Neural cell (in vitro differentiated cells): Measurements from ENCODE around the gene PMEPA1. TPM values are rescaled to one million over a fixed set of nuclear protein-coding genes. Genes with fewer than 3 reads are reported as not detected.

ENCODE experiments used
- H2AFZ ChIP-seq: fragments of 200-600, 300-800 bp; sonication (generic), shearing (Covaris generic); 2 replicates; pipeline ENCODE4 v1.6.0; 2014; ENCODE audit warnings: low read depth, mild to moderate bottlenecking, antibody characterized with exemption, low read length, moderate library complexity
- H3F3A ChIP-seq: fragments of 200-600 bp; shearing (Covaris generic); 2 replicates; pipeline ENCODE4 v1.6.1; 2016; ENCODE audit warnings: mild to moderate bottlenecking, moderate library complexity, mixed read lengths, antibody characterized with exemption, low read length; ENCODE audit not compliant: insufficient read depth, poor library complexity, severe bottlenecking
- H3K27ac ChIP-seq: fragments of 200-600, 300-800 bp; sonication (generic), shearing (Covaris generic); 2 replicates; pipeline ENCODE4 v1.5.1; 2014; ENCODE audit warnings: mild to moderate bottlenecking, low read length, moderate library complexity
- H3K27me3 ChIP-seq: fragments of 300-800, 200-600 bp; sonication (generic), shearing (Covaris generic); 2 replicates; pipeline ENCODE4 v1.6.0; 2014; ENCODE audit warnings: mild to moderate bottlenecking, low read depth, low read length, moderate library complexity; ENCODE audit not compliant: insufficient read depth
- H3K36me3 ChIP-seq: fragments of 300-800, 200-600 bp; sonication (generic), shearing (Covaris generic); 2 replicates; pipeline ENCODE4 v1.5.1; 2014; ENCODE audit warnings: mild to moderate bottlenecking, antibody characterized with exemption, low read length, moderate library complexity; ENCODE audit not compliant: insufficient read depth
- H3K4me2 ChIP-seq: fragments of 300-800, 200-600 bp; sonication (generic), shearing (Covaris generic); 2 replicates; pipeline ENCODE4 v1.6.0; 2014; ENCODE audit warnings: mild to moderate bottlenecking, low read length
- H3K4me3 ChIP-seq: fragments of 300-800, 200-600 bp; sonication (generic), shearing (Covaris generic); 2 replicates; pipeline ENCODE4 v1.5.1; 2014; ENCODE audit warnings: mild to moderate bottlenecking, low read length, moderate library complexity
- H3K79me2 ChIP-seq: fragments of 200-600 bp; shearing (Covaris generic); replicated peaks from 2 replicates; pipeline ENCODE4 v1.6.0; 2014; ENCODE audit warnings: mild to moderate bottlenecking, low read length, moderate library complexity; ENCODE audit not compliant: insufficient read depth
- H3K9ac ChIP-seq: fragments of 300-800, 200-600 bp; sonication (generic), shearing (Covaris generic); 2 replicates; pipeline ENCODE4 v1.6.1; 2016; ENCODE audit warnings: mild to moderate bottlenecking, low read length, mixed read lengths
- H3K9me2 ChIP-seq: fragments of 200-600 bp; shearing (Covaris generic); 2 replicates; pipeline ENCODE4 v1.6.1; 2016; ENCODE audit warnings: mild to moderate bottlenecking, low read length, mixed read lengths; ENCODE audit not compliant: insufficient read depth
- H3K9me3 ChIP-seq: fragments of 200-600, 300-800 bp; sonication (generic), shearing (Covaris generic); 2 replicates; pipeline ENCODE4 v1.6.1; 2016; ENCODE audit warnings: mild to moderate bottlenecking, mixed run types, low read length, moderate library complexity, mixed read lengths
- H4K20me1 ChIP-seq: fragments of 200-600 bp; shearing (Covaris generic); 2 replicates; pipeline ENCODE4 v1.6.1; 2016; ENCODE audit warnings: mild to moderate bottlenecking, mixed run types; ENCODE audit not compliant: insufficient read depth
- EP300 ChIP-seq: fragments of 450-650 bp; conservative IDR thresholded peaks from 2 replicates; pipeline ENCODE4 v1.6.1; 2014; ENCODE audit warnings: antibody characterized with exemption, mild to moderate bottlenecking, moderate library complexity; ENCODE audit not compliant: poor library complexity, severe bottlenecking
- EZH2 ChIP-seq: fragments of 200-600, 300-800 bp; shearing (Covaris generic), sonication (generic); IDR thresholded peaks from 2 replicates; pipeline ENCODE4 v1.6.1; 2014; ENCODE audit warnings: antibody characterized with exemption, low read length, borderline replicate concordance, mild to moderate bottlenecking; ENCODE audit not compliant: insufficient read depth, poor library complexity, severe bottlenecking
- MXI1 ChIP-seq: fragments of 450-650 bp; conservative IDR thresholded peaks from 2 replicates; pipeline ENCODE4 v1.6.1; 2014; ENCODE audit warnings: antibody characterized with exemption, mild to moderate bottlenecking; ENCODE audit not compliant: poor library complexity, severe bottlenecking
- POLR2AphosphoS5 ChIP-seq: IDR thresholded peaks from 2 replicates; pipeline ENCODE4 v1.6.1; 2012
- RAD21 ChIP-seq: fragments of 450-650 bp; conservative IDR thresholded peaks from 2 replicates; pipeline ENCODE4 v1.6.1; 2014; ENCODE audit warnings: antibody characterized with exemption, mild to moderate bottlenecking, moderate library complexity
- SMC3 ChIP-seq: fragments of 450-650 bp; conservative IDR thresholded peaks from 2 replicates; pipeline ENCODE4 v1.6.1; 2014; ENCODE audit warnings: antibody characterized with exemption, mild to moderate bottlenecking, moderate library complexity; ENCODE audit not compliant: poor library complexity
- TAF1 ChIP-seq: IDR thresholded peaks from 2 replicates; pipeline ENCODE4 v1.6.1; 2012; ENCODE audit warnings: low read depth
- polyA plus RNA-seq: library from polyadenylated mRNA; depleted of rRNA; stranded (reverse); fragments of >200 nt; gene quantifications from 2 replicates; pipeline ENCODE4 v1.2.3, GENCODE V29; 2014
- TF ChIP-seq, protein P1 (sequence below): fragments of 450-650 bp; IDR thresholded peaks from 2 replicates; pipeline ENCODE4 v1.5.1; 2014; ENCODE audit warnings: antibody characterized with exemption, mild to moderate bottlenecking, moderate library complexity; ENCODE audit not compliant: poor library complexity, severe bottlenecking
- TF ChIP-seq, protein P2 (sequence below): IDR thresholded peaks from 2 replicates; pipeline ENCODE4 v1.6.1; 2012; ENCODE audit warnings: borderline replicate concordance

PMEPA1 gene
- polyA plus RNA-seq, 1 donor from 2014 or later: 5.0 TPM

GRCh38 chr20:57691699-57692098, 18.1 kb downstream of the PMEPA1 start:
- Histone ChIP-seq H3K27me3 (no peaks in the 10 kb centered on the region), H3K9me2 (no peaks in the 10 kb centered on the region), H3K4me3 (no peak overlapping the region), H3K4me2 (no peak overlapping the region), H3F3A (no peaks in the 10 kb centered on the region), H3K9me3 (no peaks in the 10 kb centered on the region), H2AFZ (no peak overlapping the region), H3K27ac (no peak overlapping the region), H3K79me2 (peaks cover 16% of the 10 kb centered on the region), H3K9ac (no peak overlapping the region), H3K36me3 (no peaks in the 10 kb centered on the region), H4K20me1 (no peaks in the 10 kb centered on the region)
- TF ChIP-seq POLR2AphosphoS5: no peak
- no peak for TF ChIP-seq TAF1
- no peak for TF ChIP-seq RAD21
- no peak for TF ChIP-seq MXI1
- TF ChIP-seq, protein P1, sequence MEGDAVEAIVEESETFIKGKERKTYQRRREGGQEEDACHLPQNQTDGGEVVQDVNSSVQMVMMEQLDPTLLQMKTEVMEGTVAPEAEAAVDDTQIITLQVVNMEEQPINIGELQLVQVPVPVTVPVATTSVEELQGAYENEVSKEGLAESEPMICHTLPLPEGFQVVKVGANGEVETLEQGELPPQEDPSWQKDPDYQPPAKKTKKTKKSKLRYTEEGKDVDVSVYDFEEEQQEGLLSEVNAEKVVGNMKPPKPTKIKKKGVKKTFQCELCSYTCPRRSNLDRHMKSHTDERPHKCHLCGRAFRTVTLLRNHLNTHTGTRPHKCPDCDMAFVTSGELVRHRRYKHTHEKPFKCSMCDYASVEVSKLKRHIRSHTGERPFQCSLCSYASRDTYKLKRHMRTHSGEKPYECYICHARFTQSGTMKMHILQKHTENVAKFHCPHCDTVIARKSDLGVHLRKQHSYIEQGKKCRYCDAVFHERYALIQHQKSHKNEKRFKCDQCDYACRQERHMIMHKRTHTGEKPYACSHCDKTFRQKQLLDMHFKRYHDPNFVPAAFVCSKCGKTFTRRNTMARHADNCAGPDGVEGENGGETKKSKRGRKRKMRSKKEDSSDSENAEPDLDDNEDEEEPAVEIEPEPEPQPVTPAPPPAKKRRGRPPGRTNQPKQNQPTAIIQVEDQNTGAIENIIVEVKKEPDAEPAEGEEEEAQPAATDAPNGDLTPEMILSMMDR: no peak
- TF ChIP-seq EZH2: no peak
- TF ChIP-seq, protein P2, sequence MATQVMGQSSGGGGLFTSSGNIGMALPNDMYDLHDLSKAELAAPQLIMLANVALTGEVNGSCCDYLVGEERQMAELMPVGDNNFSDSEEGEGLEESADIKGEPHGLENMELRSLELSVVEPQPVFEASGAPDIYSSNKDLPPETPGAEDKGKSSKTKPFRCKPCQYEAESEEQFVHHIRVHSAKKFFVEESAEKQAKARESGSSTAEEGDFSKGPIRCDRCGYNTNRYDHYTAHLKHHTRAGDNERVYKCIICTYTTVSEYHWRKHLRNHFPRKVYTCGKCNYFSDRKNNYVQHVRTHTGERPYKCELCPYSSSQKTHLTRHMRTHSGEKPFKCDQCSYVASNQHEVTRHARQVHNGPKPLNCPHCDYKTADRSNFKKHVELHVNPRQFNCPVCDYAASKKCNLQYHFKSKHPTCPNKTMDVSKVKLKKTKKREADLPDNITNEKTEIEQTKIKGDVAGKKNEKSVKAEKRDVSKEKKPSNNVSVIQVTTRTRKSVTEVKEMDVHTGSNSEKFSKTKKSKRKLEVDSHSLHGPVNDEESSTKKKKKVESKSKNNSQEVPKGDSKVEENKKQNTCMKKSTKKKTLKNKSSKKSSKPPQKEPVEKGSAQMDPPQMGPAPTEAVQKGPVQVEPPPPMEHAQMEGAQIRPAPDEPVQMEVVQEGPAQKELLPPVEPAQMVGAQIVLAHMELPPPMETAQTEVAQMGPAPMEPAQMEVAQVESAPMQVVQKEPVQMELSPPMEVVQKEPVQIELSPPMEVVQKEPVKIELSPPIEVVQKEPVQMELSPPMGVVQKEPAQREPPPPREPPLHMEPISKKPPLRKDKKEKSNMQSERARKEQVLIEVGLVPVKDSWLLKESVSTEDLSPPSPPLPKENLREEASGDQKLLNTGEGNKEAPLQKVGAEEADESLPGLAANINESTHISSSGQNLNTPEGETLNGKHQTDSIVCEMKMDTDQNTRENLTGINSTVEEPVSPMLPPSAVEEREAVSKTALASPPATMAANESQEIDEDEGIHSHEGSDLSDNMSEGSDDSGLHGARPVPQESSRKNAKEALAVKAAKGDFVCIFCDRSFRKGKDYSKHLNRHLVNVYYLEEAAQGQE: no peak
- TF ChIP-seq SMC3: no peak
- no peak for TF ChIP-seq EP300

DNA sequence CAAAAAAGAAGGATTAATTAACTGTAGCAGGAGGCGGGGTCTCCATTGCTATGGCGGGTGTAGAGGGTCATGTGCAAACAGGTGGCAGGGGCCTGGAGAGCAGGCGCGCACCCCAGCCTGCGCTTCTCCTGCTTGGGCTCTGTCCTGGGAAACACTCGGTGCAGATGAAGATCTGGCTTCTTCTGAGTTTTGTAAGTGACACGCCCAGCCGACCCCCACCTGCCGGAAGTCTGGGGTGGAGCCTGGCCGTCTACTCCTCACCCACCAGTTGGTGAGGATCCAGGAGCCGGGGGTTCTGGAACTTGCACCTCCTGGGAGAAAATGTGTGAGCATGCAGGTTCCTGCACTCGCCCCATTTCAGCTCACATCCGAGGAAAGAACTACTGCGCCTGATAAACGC, 19.3 kb downstream of the PMEPA1 start:
- Histone ChIP-seq H3F3A (no peaks in the 10 kb centered on the region), H3K27ac (no peak overlapping the region), H3K79me2 (peaks cover 11% of the 10 kb centered on the region), H3K4me2 (no peak overlapping the region), H2AFZ (no peak overlapping the region), H3K36me3 (no peaks in the 10 kb centered on the region), H4K20me1 (no peaks in the 10 kb centered on the region), H3K9me3 (no peaks in the 10 kb centered on the region), H3K9me2 (no peaks in the 10 kb centered on the region), H3K4me3 (no peak overlapping the region), H3K9ac (no peak overlapping the region), H3K27me3 (no peaks in the 10 kb centered on the region)
- TF ChIP-seq EP300 (no peak), EZH2 (no peak), TAF1 (no peak), RAD21 (no peak), SMC3 (no peak), MXI1 (no peak), POLR2AphosphoS5 (no peak)
- TF ChIP-seq, protein P1: no peak
- TF ChIP-seq, protein P2: no peak
